CD4-positive, alpha-beta T cell treated with Interleukin-4 for 4 hours (primary cell): ENCODE measurements around the gene LSM3.

Experiments
- DNase-seq: peaks from one replicate; pipeline ENCODE4 v3.0.0-alpha.2; 2020

LSM3 gene

GRCh38 chr3:14201940-14202684 lies 23.5 kb downstream of the LSM3 start:
- no peak for DNase-seq

- no peak for DNase-seq
Measured at GRCh38 chr3:14202874-14203520, 24.4 kb downstream of the LSM3 start.

GRCh38 chr3:14203521-14204079 lies 25.0 kb downstream of the LSM3 start:
- peak; percentile 53 for DNase-seq

- DNase-seq, result no peak
Measured at GRCh38 chr3:14204515-14205284, 26.1 kb downstream of the LSM3 start.

- DNase-seq, result no peak
Measured at GRCh38 chr3:14206548-14207177, 28.0 kb downstream of the LSM3 start.

- no peak for DNase-seq
Measured at GRCh38 chr3:14208168-14208567, 29.6 kb downstream of the LSM3 start.

GRCh38 chr3:14208977-14209394 lies 30.4 kb downstream of the LSM3 start:
- DNase-seq, result no peak

- no peak for DNase-seq
Measured at GRCh38 chr3:14209581-14210289, 31.1 kb downstream of the LSM3 start.

GRCh38 chr3:14210290-14210688 lies 31.7 kb downstream of the LSM3 start:
- no peak for DNase-seq

GRCh38 chr3:14210843-14211594 lies 32.4 kb downstream of the LSM3 start:
- no peak for DNase-seq

- DNase-seq, result no peak
Measured at GRCh38 chr3:14211621-14212020, 33.0 kb downstream of the LSM3 start.

GRCh38 chr3:14212032-14212431 lies 33.4 kb downstream of the LSM3 start:
- no peak for DNase-seq

GRCh38 chr3:14213066-14213774 lies 34.6 kb downstream of the LSM3 start:
- DNase-seq, result no peak

- no peak for DNase-seq
Measured at GRCh38 chr3:14214764-14215163, 36.1 kb downstream of the LSM3 start.

- peak; percentile 23 for DNase-seq
Measured at GRCh38 chr3:14216257-14217048, 37.8 kb downstream of the LSM3 start.

- no peak for DNase-seq
Measured at GRCh38 chr3:14218355-14218754, 39.7 kb downstream of the LSM3 start.

- DNase-seq, result no peak
Measured at GRCh38 chr3:14220933-14221332, 42.3 kb downstream of the LSM3 start.

GRCh38 chr3:14221902-14222301 lies 43.3 kb downstream of the LSM3 start:
- DNase-seq, result no peak

GRCh38 chr3:14222457-14222856 lies 43.8 kb downstream of the LSM3 start:
- no peak for DNase-seq
